Smooth muscle cell (in vitro differentiated cells): ENCODE results near the gene WNT7B. TPM values are rescaled to one million over a fixed set of nuclear protein-coding genes. Genes with fewer than 3 reads are reported as not detected.

Experiments
- DNase-seq: peaks from one replicate; lab custom pipeline; 2025; ENCODE audit not compliant: unreplicated experiment; lab: John Stamatoyannopoulos, UW
- H2AFZ ChIP-seq: fragments of 200-600 bp; sonication (generic); 2 replicates; pipeline ENCODE4 v1.6.0; 2016; ENCODE audit warnings: antibody characterized with exemption, low read depth, mild to moderate bottlenecking
- H3F3A ChIP-seq: fragments of 200-600 bp; sonication (generic); 2 replicates; pipeline ENCODE4 v1.6.0; 2017; ENCODE audit warnings: antibody characterized with exemption, low read depth
- H3K27ac ChIP-seq: fragments of 200-600 bp; sonication (generic); 2 replicates; pipeline ENCODE4 v1.5.1; 2016; ENCODE audit warnings: low read depth, mild to moderate bottlenecking
- H3K27me3 ChIP-seq: fragments of 200-600 bp; sonication (generic); 2 replicates; pipeline ENCODE4 v1.6.1; 2016; ENCODE audit warnings: low read depth, mild to moderate bottlenecking
- H3K36me3 ChIP-seq: fragments of 200-600 bp; sonication (generic); 2 replicates; pipeline ENCODE4 v1.5.1; 2016; ENCODE audit warnings: low read depth
- H3K4me1 ChIP-seq: fragments of 200-600 bp; sonication (generic); 2 replicates; pipeline ENCODE4 v1.5.1; 2016; ENCODE audit warnings: low read depth
- H3K4me2 ChIP-seq: fragments of 200-600 bp; sonication (generic); 2 replicates; pipeline ENCODE4 v1.6.0; 2016; ENCODE audit warnings: mild to moderate bottlenecking
- H3K4me3 ChIP-seq: fragments of 200-600 bp; sonication (generic); 2 replicates; pipeline ENCODE4 v1.5.1; 2016; ENCODE audit warnings: mild to moderate bottlenecking
- H3K79me2 ChIP-seq: fragments of 200-600 bp; sonication (generic); 2 replicates; pipeline ENCODE4 v1.6.0; 2016; ENCODE audit warnings: low read depth, mild to moderate bottlenecking
- H3K9ac ChIP-seq: fragments of 200-600 bp; sonication (generic); 2 replicates; pipeline ENCODE4 v1.6.0; 2016; ENCODE audit warnings: low read depth
- H3K9me3 ChIP-seq: fragments of 200-600 bp; sonication (generic); replicated peaks from 2 replicates; pipeline ENCODE4 v1.5.1; 2016; ENCODE audit warnings: low read depth
- H4K20me1 ChIP-seq: fragments of 200-600 bp; sonication (generic); 2 replicates; pipeline ENCODE4 v1.6.0; 2016; ENCODE audit warnings: low read depth
- WGBS: methylation state at CpG from one replicate; pipeline ENCODE4 v1.1.7; 2016; ENCODE audit warnings: low lambda C conversion rate; 5-methylcytosine and 5-hydroxymethylcytosine counted together
- polyA plus RNA-seq: library from polyadenylated mRNA; unstranded; fragments of >200 nt; fragmentation: Nextera tagmentation; extraction: Ambion mirVana; gene quantifications from 2 replicates; pipeline ENCODE4 v1.2.1, GENCODE V29; 2016
- total RNA-seq: library from RNA; depleted of rRNA; stranded (reverse); fragments of >200 nt; gene quantifications from 2 replicates; pipeline ENCODE4 v1.2.3, GENCODE V29; 2014
- TF ChIP-seq, protein P1 (sequence below): fragments of 200-600 bp; sonication (generic); IDR thresholded peaks from 2 replicates; pipeline ENCODE4 v1.5.1; 2017; ENCODE audit warnings: borderline replicate concordance, mild to moderate bottlenecking, antibody characterized with exemption; ENCODE audit not compliant: insufficient read depth, poor library complexity, severe bottlenecking

Gene WNT7B
- total and polyA plus RNA-seq, 2 experiments from 2014 or later, result 0.69 to 1.6 TPM

DNA sequence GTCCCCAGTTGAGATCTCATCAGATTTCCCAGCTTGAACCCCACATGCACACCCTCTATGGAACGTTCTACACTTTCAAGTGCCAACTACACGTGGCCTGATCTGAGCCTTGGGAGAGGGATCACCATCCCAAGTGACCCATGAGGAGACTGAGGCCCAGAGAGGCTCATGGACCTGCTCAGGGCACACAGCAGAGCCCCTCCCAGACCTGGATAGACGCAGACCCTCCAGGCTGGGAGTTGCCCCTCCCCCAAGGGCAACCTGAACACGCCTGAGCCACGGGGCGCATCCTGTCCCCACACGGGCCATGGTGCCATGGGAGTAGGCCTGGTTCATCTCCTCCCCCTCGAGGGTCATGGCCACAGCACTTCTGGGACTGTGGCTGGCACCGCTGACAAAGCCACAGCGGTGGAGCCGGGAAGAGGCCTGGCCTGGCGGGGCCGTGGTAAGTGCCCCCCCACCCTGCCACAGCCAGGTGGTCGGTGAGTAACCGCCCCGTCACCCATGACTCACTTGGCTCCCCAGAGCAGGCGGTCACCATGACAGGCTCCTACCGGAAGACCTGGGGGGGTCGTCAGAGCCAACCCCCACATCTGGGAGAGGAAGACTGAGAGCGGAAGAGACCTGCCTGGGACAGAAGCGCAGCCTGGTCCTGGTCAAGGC lies 8.1 kb downstream of the WNT7B start:
- no peak for DNase-seq
- WGBS, result 80% methylated on average over 21 of the region's 21 CpGs
- H3K4me1 ChIP-seq, result peaks cover 28% of the 10 kb centered on the region
- no peak overlapping the region for H3K4me3 ChIP-seq
- H3K4me2 ChIP-seq, result no peak overlapping the region
- no peaks in the 10 kb centered on the region for H4K20me1 ChIP-seq
- no peak overlapping the region for H2AFZ ChIP-seq
- no peak overlapping the region for H3K9ac ChIP-seq
- no peaks in the 10 kb centered on the region for H3K79me2 ChIP-seq
- no peaks in the 10 kb centered on the region for H3K36me3 ChIP-seq
- H3F3A ChIP-seq, result no peaks in the 10 kb centered on the region
- peak overlapping the region; percentile 44 for H3K27ac ChIP-seq
- TF ChIP-seq, protein P1, sequence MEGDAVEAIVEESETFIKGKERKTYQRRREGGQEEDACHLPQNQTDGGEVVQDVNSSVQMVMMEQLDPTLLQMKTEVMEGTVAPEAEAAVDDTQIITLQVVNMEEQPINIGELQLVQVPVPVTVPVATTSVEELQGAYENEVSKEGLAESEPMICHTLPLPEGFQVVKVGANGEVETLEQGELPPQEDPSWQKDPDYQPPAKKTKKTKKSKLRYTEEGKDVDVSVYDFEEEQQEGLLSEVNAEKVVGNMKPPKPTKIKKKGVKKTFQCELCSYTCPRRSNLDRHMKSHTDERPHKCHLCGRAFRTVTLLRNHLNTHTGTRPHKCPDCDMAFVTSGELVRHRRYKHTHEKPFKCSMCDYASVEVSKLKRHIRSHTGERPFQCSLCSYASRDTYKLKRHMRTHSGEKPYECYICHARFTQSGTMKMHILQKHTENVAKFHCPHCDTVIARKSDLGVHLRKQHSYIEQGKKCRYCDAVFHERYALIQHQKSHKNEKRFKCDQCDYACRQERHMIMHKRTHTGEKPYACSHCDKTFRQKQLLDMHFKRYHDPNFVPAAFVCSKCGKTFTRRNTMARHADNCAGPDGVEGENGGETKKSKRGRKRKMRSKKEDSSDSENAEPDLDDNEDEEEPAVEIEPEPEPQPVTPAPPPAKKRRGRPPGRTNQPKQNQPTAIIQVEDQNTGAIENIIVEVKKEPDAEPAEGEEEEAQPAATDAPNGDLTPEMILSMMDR, result no peak
- H3K9me3 ChIP-seq, result no peaks in the 10 kb centered on the region
- peaks cover 41% of the 10 kb centered on the region for H3K27me3 ChIP-seq

DNA sequence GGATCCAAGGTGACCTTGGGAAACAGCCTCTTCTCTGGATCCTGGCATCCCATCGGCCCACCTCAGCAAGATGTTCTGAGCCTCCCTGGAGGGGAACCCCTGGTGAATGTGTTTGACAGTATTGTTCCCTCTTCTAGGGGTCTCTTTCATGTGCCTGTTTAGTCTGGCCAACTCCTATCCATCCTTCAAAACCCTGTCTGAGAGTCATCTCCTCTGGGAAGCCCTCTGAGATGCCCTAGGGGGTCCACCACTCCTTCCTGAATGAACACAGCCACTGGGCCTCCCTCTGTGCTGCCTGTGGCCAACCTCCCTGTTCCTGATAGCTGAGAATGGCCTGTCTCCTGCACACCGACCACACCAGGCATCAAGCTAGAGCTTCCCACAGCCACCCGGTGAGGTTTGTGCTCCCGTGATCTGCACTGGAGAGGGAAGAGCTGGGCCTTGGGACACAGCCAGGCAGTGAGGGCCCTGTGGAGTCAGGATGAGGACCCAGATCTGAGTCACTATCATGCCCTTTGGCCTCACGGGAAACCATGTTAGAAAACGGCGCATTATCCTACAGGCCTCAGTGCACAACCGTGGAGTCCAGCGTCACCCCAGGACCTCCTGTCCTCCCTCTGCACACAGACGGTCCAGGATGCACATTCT lies 8.8 kb downstream of the WNT7B start:
- no peaks in the 10 kb centered on the region for H3F3A ChIP-seq
- H3K4me3 ChIP-seq, result no peak overlapping the region
- H3K9ac ChIP-seq, result no peak overlapping the region
- peaks cover 33% of the 10 kb centered on the region for H3K27me3 ChIP-seq
- no peaks in the 10 kb centered on the region for H3K79me2 ChIP-seq
- peaks cover 28% of the 10 kb centered on the region for H3K4me1 ChIP-seq
- H3K9me3 ChIP-seq, result no peaks in the 10 kb centered on the region
- H4K20me1 ChIP-seq, result no peaks in the 10 kb centered on the region
- TF ChIP-seq, protein P1, result no peak
- no peak overlapping the region for H3K4me2 ChIP-seq
- H2AFZ ChIP-seq, result no peak overlapping the region
- H3K36me3 ChIP-seq, result no peaks in the 10 kb centered on the region
- no peak for DNase-seq
- 91% methylated on average over 10 of the region's 10 CpGs for WGBS
- no peak overlapping the region for H3K27ac ChIP-seq

DNA sequence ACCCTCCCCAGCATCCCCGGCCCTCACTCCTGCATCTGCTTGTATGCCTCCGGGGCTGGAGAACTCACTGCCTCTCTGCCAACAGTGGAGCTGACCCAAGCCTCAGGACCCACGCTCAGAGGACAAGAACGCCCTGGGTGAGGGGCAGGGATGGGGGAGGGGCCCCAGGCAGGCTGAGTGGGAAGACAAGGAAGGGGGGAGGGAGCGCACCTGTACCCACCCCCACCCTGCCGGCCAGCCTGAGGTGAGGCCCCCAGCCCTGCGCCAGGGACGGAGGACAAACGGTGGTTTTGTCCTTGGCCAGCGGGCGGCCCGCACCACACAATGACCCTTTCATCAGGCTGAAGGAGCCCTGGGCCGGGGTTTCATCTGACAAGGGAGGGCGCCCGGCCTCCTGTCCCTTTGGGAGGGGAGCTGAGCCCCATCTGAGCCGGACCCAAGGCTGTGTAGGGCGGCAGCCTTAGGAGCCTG lies 10.0 kb downstream of the WNT7B start:
- H3K9ac ChIP-seq, result no peak overlapping the region
- peaks cover 21% of the 10 kb centered on the region for H3K27me3 ChIP-seq
- H3F3A ChIP-seq, result no peaks in the 10 kb centered on the region
- no peak overlapping the region for H3K27ac ChIP-seq
- peaks cover 27% of the 10 kb centered on the region for H3K4me1 ChIP-seq
- H2AFZ ChIP-seq, result no peak overlapping the region
- H3K79me2 ChIP-seq, result no peaks in the 10 kb centered on the region
- H3K36me3 ChIP-seq, result no peaks in the 10 kb centered on the region
- no peaks in the 10 kb centered on the region for H4K20me1 ChIP-seq
- no peak for DNase-seq
- 84% methylated on average over 11 of the region's 17 CpGs for WGBS
- no peaks in the 10 kb centered on the region for H3K9me3 ChIP-seq
- TF ChIP-seq, protein P1, result no peak
- no peak overlapping the region for H3K4me3 ChIP-seq
- no peak overlapping the region for H3K4me2 ChIP-seq
